Prostate gland (tissue), 2 donors: ENCODE measurements around the gene ADM2. TPM values are rescaled to one million over a fixed set of nuclear protein-coding genes. Genes with fewer than 3 reads are reported as not detected.

Experiments
- DNase-seq: peaks from one replicate; pipeline ENCODE4 v3.0.0-alpha.2; 2019; ENCODE audit warnings: low spot score
- H3K27ac ChIP-seq, 2 donors: fragments of 200-600 bp; sonication (generic); 2 replicates each; pipeline ENCODE4 v1.5.1; 2017 to 2019
- H3K27me3 ChIP-seq: fragments of 200-600 bp; sonication (generic); replicated peaks from 2 replicates; pipeline ENCODE4 v1.5.1; 2019; ENCODE audit not compliant: insufficient read depth
- H3K36me3 ChIP-seq, 2 donors: fragments of 200-600 bp; sonication (generic); 1 replicate in 1 of 2; 2 replicates in 1 of 2; pipeline versions ENCODE4 v1.5.1 to v1.8.1; 2017 to 2019
- H3K4me1 ChIP-seq: fragments of 200-600 bp; sonication (generic); replicated peaks from 2 replicates; pipeline ENCODE4 v1.5.1; 2019
- H3K4me3 ChIP-seq, 2 donors: fragments of 200-600 bp; sonication (generic); 2 replicates each; pipeline ENCODE4 v1.5.1; 2017 to 2019
- H3K9me3 ChIP-seq: fragments of 200-600 bp; sonication (generic); 2 replicates; pipeline ENCODE4 v1.5.1; 2017
- POLR2A ChIP-seq: fragments of 450-650 bp; IDR thresholded peaks from one replicate; pipeline ENCODE4 v1.6.1; 2016; ENCODE audit warnings: antibody characterized with exemption, mild to moderate bottlenecking
- POLR2AphosphoS5 ChIP-seq: sonication (generic); formaldehyde crosslinking; IDR thresholded peaks from one replicate; pipeline ENCODE4 v1.6.1; 2017; ENCODE audit warnings: antibody characterized with exemption
- WGBS: methylation state at CpG from one replicate; pipeline ENCODE4 v1.1.5; 2018; 5-methylcytosine and 5-hydroxymethylcytosine counted together
- intact Hi-C: fragments of 100-400 bp; cut with DNase I; formaldehyde crosslinking; loops from one replicate; pipeline ENCODE4 v1.14.2; 2022
- total RNA-seq, 2 donors: library from RNA; depleted of rRNA; stranded (reverse); fragments of >200 nt; gene quantifications; one replicate each; pipeline ENCODE4 v1.1.0, GENCODE V29; 2016
- TF ChIP-seq, protein P1 (sequence below), 4 experiments: fragments of 200-600 bp in 2 of 4; fragments of 450-650 bp in 2 of 4; sonication (generic) in 2 of 4; IDR thresholded peaks; 1 replicate in 3 of 4; 2 replicates in 1 of 4; pipeline ENCODE4 v1.5.1; 2016 to 2019; ENCODE audit warnings: antibody characterized with exemption in 4 of 4, mild to moderate bottlenecking in 2 of 4, moderate library complexity in 2 of 4

ADM2 gene
- total RNA-seq, 2 donors from 2014 or later: 7.3 to 7.9 TPM

DNA sequence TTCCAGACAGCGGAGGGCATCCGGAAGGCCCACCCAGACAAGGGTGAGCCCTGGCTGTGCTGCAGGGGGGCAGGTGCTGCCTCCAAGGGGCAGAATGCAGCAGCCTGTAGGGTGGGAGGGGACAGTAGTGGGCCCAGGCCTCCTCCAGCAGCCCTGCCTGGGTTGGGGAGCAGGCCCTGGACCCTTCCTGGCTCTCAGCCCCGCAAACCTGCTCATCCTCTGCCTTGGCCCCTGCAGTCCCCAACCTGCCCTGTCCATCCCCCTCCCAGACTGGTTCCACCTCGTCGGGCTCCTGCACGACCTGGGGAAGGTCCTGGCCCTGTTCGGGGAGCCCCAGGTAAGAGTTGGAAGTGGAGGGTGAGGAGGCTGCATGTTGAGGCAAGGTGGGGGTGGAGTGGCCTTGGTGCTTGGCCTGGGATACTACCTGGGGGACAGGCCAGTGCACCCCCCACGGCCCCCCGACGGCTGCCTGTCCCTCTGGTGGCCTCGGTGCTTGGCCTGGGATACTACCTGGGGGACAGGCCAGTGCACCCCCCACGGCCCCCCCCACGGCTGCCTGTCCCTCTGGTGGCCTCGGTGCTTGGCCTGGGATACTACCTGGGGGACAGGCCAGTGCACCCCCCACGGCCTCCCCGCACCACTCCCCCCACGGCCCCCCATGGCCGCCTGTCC, 6.8 kb downstream of the ADM2 start:
- WGBS: 71% methylated on average over 17 of the region's 18 CpGs
- H3K4me3 ChIP-seq: no peak overlapping the region
- no peaks in the 10 kb centered on the region for H3K27me3 ChIP-seq
- no peaks in the 10 kb centered on the region for H3K4me1 ChIP-seq
- H3K27ac ChIP-seq: no peak overlapping the region
- DNase-seq: no peak
- H3K9me3 ChIP-seq: no peaks in the 10 kb centered on the region
- intact Hi-C loops: no loop called here
- no peaks in the 10 kb centered on the region for H3K36me3 ChIP-seq
- TF ChIP-seq POLR2A: no peak

DNA sequence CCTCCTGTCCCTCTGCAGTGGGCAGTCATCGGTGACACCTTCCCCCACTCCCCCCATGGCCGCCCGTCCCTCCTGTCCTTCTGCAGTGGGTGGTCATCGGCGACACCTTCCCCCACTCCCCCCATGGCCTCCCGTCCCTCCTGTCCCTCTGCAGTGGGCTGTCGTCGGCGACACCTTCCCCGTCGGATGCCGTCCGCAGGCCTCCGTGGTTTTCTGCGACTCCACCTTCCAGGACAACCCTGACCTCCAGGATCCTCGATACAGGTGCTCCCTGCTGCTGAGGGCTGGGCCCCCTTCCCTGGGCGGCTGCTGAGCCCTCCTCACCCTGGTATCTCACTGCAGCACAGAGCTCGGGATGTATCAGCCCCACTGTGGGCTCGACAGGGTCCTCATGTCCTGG, 7.5 kb downstream of the ADM2 start:
- intact Hi-C loops: no loop called here
- H3K27me3 ChIP-seq: no peaks in the 10 kb centered on the region
- 72% methylated on average over 19 of the region's 19 CpGs for WGBS

DNA sequence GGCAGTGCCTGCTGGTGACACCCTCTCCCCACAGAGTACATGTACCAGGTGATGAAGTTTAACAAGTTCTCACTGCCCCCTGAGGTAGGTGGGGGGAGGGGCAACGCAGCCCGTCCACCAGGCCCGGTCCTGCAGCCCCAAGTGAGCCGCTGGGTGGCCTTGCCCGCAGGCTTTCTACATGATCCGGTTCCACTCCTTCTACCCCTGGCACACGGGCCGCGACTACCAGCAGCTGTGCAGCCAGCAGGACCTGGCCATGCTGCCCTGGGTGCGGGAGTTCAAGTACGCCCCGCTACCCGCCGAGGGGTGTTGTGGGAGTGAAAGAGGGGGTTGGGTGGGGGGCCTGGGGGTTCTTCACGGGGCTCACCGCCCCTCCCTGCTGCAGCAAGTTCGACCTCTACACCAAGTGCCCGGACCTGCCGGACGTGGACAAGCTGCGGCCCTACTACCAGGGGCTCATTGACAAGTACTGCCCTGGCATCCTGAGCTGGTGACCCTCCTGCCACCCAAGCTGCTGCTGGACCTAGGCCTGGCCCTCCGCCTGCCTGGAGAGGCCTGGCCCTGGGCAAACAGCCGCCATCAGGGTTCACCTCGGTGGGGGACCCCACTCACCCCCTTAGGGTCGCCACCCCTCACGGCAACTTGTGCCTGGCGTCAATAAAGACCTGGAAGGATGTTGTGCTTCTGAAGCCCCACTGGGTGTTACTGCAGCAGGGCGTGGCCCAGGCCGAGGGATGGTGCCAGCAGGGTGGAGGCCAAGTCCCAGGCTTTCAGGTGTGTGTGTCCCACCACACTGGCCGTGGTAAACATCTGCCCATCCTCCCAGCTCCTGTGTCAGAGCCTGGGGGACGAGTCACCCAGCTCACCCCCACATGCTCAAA, 8.3 kb downstream of the ADM2 start:
- TF ChIP-seq POLR2AphosphoS5 (no peak), POLR2A (no peak)
- TF ChIP-seq, protein P1, sequence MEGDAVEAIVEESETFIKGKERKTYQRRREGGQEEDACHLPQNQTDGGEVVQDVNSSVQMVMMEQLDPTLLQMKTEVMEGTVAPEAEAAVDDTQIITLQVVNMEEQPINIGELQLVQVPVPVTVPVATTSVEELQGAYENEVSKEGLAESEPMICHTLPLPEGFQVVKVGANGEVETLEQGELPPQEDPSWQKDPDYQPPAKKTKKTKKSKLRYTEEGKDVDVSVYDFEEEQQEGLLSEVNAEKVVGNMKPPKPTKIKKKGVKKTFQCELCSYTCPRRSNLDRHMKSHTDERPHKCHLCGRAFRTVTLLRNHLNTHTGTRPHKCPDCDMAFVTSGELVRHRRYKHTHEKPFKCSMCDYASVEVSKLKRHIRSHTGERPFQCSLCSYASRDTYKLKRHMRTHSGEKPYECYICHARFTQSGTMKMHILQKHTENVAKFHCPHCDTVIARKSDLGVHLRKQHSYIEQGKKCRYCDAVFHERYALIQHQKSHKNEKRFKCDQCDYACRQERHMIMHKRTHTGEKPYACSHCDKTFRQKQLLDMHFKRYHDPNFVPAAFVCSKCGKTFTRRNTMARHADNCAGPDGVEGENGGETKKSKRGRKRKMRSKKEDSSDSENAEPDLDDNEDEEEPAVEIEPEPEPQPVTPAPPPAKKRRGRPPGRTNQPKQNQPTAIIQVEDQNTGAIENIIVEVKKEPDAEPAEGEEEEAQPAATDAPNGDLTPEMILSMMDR (IDR thresholded peaks at IDR 0.05): no peak
- 83% methylated on average over 30 of the region's 31 CpGs for WGBS
- DNase-seq: no peak
- no peak overlapping the region for H3K4me3 ChIP-seq
- H3K36me3 ChIP-seq: no peaks in the 10 kb centered on the region
- H3K27ac ChIP-seq: no peak overlapping the region
- no peaks in the 10 kb centered on the region for H3K9me3 ChIP-seq
- H3K27me3 ChIP-seq: no peaks in the 10 kb centered on the region
- intact Hi-C loops: no loop called here
- H3K4me1 ChIP-seq: no peaks in the 10 kb centered on the region

More for the DNA sequence above, 7.5 kb downstream of the ADM2 start:
- Histone ChIP-seq H3K9me3 (no peaks in the 10 kb centered on the region), H3K4me1 (no peaks in the 10 kb centered on the region), H3K27ac (no peak overlapping the region), H3K4me3 (no peak overlapping the region), H3K36me3 (no peaks in the 10 kb centered on the region)
- TF ChIP-seq POLR2A (no peak), POLR2AphosphoS5 (no peak)
- TF ChIP-seq, protein P1 (IDR thresholded peaks at IDR 0.05): no peak
- no peak for DNase-seq

DNA sequence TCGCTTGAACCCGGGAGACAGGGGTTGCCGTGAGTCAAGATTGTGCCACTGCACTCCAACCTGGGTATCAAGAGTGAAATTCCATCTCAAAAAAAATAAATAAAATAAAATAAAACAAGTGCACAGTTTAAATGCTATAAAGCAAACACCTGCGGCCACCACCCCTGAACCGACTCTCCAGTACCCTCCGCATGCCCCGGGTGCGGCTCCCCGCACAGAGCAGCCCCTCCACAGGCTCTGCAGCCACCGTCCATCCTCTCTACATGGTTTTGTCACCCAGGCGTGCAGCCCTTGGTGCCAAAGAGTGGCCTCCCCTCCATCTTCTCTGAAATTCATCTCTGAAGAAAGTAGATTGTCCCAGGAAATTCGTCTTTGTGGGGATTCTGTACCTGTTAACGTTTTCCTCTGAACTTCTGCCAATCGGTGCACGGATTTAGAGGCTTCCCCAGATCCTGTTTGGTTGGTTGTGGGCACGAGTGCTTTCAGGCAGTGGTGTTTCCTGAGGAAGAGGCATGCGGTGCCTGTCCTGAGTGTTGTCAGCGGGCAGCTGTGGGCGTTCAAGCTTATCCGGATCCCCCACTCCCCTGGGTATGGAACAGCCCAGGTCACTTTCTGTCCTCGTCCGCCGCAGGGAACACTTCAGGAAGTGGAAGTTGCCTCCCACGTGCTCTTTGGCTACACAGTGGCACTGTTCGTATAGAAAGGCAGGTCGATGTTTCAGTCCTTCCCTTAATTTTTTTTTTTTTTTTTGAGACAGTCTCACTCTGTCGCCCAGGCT, 9.4 kb downstream of the ADM2 start:
- Histone ChIP-seq H3K4me3 (no peak overlapping the region), H3K4me1 (no peaks in the 10 kb centered on the region), H3K27ac (no peak overlapping the region), H3K27me3 (no peaks in the 10 kb centered on the region), H3K36me3 (no peaks in the 10 kb centered on the region), H3K9me3 (no peaks in the 10 kb centered on the region)
- TF ChIP-seq, protein P1 (IDR thresholded peaks at IDR 0.05): no peak
- no peak for TF ChIP-seq POLR2A
- TF ChIP-seq POLR2AphosphoS5: no peak
- WGBS: 54% methylated on average over 27 of the region's 27 CpGs
- intact Hi-C loops: no loop called here
- DNase-seq: no peak

DNA sequence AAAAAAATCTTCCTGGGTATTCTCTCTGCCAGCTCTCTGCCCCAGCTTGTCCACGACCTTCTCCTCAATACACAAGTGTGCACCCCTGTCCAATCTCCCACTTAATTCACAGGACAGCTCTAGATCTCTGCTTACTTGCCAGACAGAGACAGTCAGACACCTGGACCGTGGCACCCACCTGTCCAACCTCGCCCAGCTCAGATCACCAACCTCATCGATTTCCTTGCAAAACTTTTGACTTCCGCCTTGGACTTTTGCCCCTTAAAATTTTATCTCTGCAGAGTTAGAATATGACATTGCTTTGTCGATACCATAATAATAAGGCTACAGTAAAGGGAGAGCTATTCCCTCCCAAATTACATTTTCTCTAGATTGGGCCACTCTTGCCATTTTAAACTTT, 15.8 kb downstream of the ADM2 start:
- 73% methylated on average over 6 of the region's 6 CpGs for WGBS
- intact Hi-C loops: no loop called here
- H3K4me1 ChIP-seq: no peaks in the 10 kb centered on the region

More for the DNA sequence above, 15.8 kb downstream of the ADM2 start:
- no peaks in the 10 kb centered on the region for H3K36me3 ChIP-seq
- H3K27me3 ChIP-seq: no peaks in the 10 kb centered on the region
- no peaks in the 10 kb centered on the region for H3K9me3 ChIP-seq
- no peak for TF ChIP-seq POLR2A
- TF ChIP-seq, protein P1 (IDR thresholded peaks at IDR 0.05): no peak
- TF ChIP-seq POLR2AphosphoS5: no peak
- no peak overlapping the region for H3K4me3 ChIP-seq
- no peak for DNase-seq
- no peak overlapping the region for H3K27ac ChIP-seq
